Mononuclear cell (primary cell): ENCODE measurements around the gene PRDM16. TPM values are rescaled to one million over a fixed set of nuclear protein-coding genes. Genes with fewer than 3 reads are reported as not detected.

Experiments used
- H3K27me3 ChIP-seq: 2 replicates; pipeline ENCODE4 v1.6.0; 2011; ENCODE audit warnings: low read length, control low read depth; ENCODE audit not compliant: insufficient read depth
- H3K4me1 ChIP-seq: 2 replicates; pipeline ENCODE4 v1.5.1; 2011; ENCODE audit warnings: mild to moderate bottlenecking, low read length, control low read depth; ENCODE audit not compliant: insufficient read depth
- H3K4me3 ChIP-seq: 2 replicates; pipeline ENCODE4 v1.5.1; 2011; ENCODE audit warnings: mild to moderate bottlenecking, low read length, moderate library complexity
- H3K9me3 ChIP-seq: 2 replicates; pipeline ENCODE4 v1.5.1; 2011; ENCODE audit warnings: low read depth, mild to moderate bottlenecking, control low read depth, low read length
- total RNA-seq: library from RNA; depleted of rRNA; stranded (reverse); fragments of >200 nt; gene quantifications from one replicate; pipeline ENCODE4 v1.2.3, GENCODE V29; 2012

PRDM16 gene
- total RNA-seq, 1 donor = not detected

DNA sequence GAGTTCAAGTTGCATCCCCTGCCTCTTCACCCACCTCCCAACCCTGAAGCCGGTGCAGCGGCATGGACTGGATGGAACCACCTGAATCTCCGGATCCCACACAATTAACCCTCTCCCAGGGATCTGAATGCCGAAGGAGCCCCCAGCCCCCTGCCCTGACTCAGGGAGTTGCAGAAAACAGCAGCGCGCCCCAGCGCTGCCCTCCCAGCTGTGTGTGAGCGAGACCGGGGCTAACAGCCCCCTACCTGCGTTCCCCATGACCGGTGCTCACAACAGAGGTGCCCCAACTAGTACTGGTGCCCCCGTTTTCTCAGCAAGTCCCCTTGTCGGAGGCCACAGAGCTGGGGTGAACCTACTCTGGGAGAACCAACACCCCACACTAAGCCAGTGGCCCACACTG lies 136.8 kb downstream of the PRDM16 start:
- H3K27me3 ChIP-seq = no peaks in the 10 kb centered on the region
- no peak overlapping the region for H3K4me3 ChIP-seq
- no peaks in the 10 kb centered on the region for H3K4me1 ChIP-seq
- H3K9me3 ChIP-seq = no peaks in the 10 kb centered on the region

DNA sequence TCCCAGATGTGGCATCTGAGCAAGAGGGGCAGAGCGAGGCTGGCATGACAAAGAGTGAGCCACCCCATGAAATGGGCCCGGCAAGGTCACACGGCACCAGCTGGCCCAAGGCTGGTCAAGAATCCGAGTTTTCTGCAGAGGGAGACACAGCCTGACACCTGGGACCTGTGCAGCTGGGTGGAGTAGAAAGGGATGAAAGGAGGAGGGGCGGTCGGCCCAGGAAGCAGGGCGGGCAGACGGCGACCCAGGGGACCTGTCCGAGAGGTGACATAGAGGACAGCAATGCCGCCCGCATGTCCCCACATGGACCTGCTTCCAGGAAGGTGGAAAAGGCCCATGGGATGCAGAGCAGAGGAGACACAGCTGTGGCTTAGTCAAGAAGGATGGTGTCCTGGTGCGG lies 137.7 kb downstream of the PRDM16 start:
- no peak overlapping the region for H3K4me3 ChIP-seq
- H3K9me3 ChIP-seq = no peaks in the 10 kb centered on the region
- no peaks in the 10 kb centered on the region for H3K4me1 ChIP-seq
- H3K27me3 ChIP-seq = no peaks in the 10 kb centered on the region

DNA sequence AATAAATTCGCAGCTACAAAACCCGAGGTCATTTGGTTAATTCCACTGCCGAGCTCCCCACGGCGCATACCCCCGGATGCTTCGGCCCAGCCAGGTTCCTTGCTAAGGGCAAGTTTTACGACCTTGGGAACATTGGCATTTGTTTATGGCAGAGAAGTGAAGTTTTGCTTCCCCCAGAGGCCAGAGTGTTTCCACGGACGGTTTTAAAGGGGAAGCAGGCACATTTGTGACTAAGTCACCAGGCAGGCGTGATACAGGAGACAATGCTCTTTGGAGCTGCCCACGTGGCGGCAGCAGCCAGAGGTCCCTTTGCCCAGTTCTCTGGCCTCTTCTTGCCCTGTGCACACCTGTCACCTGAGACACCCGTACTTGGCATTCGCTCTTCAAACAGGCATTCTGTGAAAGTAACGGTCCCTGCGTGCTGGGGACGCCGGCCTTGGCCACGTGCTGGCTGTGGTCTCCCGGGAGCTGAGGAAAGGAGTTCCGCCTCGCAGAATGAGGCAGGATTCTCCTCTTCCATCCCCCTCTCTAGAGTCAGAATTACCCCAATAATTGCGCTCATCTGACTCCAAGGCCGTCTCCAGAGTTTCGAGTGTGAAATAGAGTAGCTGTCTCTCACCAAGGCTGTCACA lies 138.3 kb downstream of the PRDM16 start:
- Histone ChIP-seq H3K27me3 (no peaks in the 10 kb centered on the region), H3K4me1 (no peaks in the 10 kb centered on the region), H3K4me3 (no peak overlapping the region), H3K9me3 (no peaks in the 10 kb centered on the region)

DNA sequence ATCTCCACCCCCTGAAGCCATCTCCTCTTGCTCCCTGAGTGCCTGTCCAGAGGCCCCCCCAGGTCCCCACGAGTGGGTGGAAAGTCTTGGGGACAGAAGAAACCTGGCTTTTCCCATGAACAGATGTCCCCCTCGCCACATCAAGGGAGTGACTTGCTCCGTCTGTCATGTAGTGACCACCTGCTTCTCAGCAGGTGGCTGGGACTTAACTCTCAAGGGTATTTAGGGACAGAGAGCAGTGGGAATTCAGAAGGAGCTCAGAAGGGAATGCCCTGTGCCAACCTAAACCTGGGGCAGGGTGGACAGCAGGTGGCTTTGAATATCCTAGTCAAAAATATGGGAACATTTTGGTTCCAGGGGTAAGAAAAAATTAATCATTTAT lies 139.8 kb downstream of the PRDM16 start:
- no peaks in the 10 kb centered on the region for H3K4me1 ChIP-seq
- no peaks in the 10 kb centered on the region for H3K27me3 ChIP-seq
- H3K4me3 ChIP-seq = no peak overlapping the region
- H3K9me3 ChIP-seq = no peaks in the 10 kb centered on the region

DNA sequence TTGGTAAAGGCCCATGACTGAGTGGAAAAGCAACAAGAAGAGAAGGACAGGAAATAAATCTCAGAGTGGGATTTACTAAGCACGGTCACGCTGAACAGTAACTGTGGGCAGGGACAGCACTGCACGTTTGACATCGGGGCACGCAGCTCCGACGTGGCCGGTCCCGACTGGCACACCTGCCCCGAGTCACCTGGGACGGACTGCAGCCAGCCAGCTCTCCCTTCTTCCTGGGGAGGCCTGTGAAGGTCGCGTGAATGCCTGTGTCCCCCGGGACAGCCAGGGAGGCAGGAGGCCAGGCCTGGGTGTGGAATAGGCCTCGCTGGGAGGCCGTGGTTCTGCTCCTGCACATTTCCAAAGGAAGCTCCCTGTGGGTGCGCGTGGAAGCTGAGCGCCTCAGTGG lies 140.2 kb downstream of the PRDM16 start:
- Histone ChIP-seq H3K4me3 (no peak overlapping the region), H3K27me3 (no peaks in the 10 kb centered on the region), H3K9me3 (no peaks in the 10 kb centered on the region), H3K4me1 (no peaks in the 10 kb centered on the region)

DNA sequence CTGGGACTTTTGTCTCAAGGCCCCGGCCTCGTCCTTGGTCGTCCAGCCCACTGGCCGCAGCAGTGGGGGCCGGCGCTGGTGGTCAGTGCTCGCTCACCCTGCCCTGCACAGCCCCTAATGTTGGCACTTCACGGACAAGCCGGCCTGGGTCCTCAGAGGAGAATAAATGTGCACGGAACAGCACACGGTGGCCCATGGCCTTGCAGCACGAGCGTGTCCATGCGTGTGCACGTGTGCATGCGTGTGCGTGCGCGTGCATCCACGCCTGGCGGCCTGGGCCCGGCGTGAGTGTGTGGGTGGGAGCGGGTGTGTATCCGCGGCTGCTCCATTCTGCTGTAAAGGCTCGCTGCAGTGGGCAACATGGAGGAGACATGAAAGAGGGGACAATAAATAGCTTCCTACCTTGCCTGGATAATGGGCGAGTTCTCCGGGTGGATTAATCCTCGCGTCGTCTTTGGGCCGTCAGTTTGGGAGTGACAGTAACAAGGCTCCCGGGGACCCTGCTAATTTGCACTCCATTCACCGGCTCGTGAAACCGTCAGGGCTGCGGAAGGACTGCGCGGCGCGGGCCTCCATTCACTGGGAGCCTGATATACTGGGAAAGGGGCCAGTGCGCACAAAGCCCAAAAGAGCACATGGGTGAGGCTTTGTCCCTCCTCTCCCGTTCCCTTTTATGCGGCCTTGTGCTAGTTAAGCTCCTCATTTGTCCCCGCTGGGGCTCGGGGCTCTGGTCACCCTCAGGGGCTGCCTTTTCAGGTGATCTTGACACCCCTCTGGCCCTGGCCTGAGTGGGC lies 142.8 kb downstream of the PRDM16 start:
- Histone ChIP-seq H3K9me3 (no peaks in the 10 kb centered on the region), H3K4me3 (no peak overlapping the region), H3K4me1 (no peaks in the 10 kb centered on the region), H3K27me3 (no peaks in the 10 kb centered on the region)

DNA sequence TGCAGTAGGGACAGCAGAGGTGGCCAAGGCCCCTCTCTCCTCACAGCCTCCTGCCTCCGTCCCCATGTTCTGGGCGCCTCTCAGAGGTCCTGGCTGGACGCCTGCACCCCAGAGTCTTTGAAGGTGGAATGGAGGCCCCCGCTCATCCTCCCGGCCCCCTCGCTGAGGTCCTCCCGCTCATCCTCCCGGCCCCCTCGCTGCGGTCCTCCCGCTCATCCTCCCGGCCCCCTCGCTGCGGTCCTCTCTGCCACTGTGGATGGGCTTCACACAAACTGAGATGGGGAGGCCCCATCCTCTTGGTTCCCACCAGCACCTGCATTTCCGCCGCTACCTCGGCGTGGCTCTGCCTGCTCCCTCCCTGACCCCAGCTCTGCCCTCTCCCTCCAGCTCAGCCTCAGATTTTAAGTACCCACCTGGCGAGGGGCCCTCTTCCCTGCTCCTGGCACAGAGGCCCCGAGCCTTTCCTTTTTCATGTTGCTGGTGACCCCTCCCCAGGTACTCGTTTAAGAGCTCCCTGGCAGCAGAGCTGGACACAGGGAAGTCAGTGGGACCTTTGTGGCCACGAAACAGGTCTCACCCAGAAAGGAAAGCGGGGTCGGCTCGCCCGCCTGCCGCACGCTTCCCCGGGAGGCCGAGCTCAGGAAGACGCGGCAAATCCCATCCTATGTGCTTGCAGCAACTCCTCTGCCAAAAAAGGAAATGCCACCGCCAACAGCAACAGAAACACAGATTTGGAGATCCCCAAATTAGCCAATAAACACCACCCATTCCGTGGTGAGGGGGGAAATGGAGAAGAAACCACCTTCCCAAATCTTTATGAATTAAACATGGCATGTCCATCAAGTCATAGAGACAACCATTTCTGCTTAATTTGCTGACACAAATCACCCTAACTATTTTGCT lies 143.7 kb downstream of the PRDM16 start:
- Histone ChIP-seq H3K4me3 (no peak overlapping the region), H3K4me1 (no peaks in the 10 kb centered on the region), H3K9me3 (no peaks in the 10 kb centered on the region), H3K27me3 (no peaks in the 10 kb centered on the region)

DNA sequence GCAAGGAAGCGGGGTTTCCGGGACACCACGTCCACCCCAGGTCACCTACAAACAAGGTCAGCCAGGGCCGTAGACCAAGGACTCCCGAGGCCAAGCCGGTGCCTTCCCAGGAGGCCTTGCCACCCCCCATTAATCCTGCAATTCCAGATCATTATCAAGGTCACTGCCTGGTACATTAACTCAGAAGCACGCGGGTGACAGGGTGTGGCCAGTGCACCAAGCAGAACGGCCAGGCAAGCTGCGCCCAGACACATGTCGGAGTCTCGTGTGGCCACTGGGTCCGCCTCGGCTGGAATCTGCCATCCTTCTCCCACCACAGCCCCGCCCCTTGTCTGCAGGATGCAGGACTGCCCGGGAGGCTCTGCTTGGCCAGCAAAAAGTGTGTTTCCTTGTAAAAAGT lies 144.7 kb downstream of the PRDM16 start:
- H3K9me3 ChIP-seq = no peaks in the 10 kb centered on the region
- H3K4me1 ChIP-seq = no peaks in the 10 kb centered on the region
- no peak overlapping the region for H3K4me3 ChIP-seq
- H3K27me3 ChIP-seq = no peaks in the 10 kb centered on the region

DNA sequence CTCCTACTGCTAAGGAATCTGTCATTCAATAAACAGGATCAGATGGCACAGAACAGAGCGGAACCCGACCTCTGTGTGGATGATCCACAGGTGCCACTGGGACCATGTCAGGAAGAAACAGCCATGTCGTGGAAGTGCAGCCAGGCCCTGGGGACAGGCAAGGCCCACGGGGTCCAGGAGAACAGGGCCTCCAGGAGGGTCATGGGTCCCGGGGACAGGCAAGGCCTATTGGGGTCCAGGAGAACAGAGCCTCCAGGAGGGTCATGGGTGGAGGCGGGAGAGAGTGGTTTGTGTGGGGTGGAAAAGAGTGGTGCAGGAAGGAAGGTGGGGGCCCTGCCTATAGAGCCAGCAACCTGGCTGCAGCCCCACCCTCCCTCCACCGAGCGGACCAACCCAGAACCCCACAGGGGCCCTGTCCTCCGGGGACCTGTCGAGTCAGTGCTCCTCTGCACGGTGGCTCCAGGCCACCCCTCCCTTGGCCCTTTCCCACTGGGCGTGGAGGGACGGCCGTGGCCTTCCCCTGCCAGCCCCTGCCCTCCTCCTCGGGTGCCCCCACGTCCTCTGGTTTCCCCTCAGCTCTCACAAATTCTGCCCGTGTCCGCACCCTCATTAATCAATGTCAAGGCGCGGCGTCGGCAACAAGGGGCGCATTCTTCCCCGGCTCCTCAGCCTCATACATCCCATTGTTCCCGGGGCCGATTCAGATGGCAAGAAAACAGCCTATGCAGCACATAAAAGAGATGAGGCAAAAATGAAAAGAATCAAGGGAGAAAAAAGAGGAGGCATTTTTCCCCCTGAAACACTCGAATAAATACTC lies 146.4 kb downstream of the PRDM16 start:
- H3K9me3 ChIP-seq = no peaks in the 10 kb centered on the region
- H3K27me3 ChIP-seq = no peaks in the 10 kb centered on the region
- H3K4me1 ChIP-seq = no peaks in the 10 kb centered on the region
- H3K4me3 ChIP-seq = no peak overlapping the region

DNA sequence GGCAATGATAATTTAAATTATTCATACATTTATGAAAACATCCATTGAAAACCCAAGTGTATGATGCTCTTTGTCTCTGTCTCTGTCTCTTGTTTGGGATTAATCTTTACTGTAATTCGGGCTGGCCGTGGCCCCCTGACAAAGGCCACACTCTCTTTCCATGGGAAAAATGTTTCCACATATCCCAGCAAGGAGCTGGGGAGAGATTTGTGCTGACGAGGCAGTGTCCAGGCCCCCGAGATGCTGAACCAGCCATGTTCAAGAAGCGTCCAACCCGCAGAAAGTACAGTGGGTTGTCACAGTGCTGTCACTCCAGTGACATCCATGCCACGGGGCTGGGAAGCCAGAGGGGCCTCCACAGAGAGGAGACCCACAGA lies 147.0 kb downstream of the PRDM16 start:
- Histone ChIP-seq H3K4me1 (no peaks in the 10 kb centered on the region), H3K9me3 (no peaks in the 10 kb centered on the region), H3K27me3 (no peaks in the 10 kb centered on the region), H3K4me3 (no peak overlapping the region)

DNA sequence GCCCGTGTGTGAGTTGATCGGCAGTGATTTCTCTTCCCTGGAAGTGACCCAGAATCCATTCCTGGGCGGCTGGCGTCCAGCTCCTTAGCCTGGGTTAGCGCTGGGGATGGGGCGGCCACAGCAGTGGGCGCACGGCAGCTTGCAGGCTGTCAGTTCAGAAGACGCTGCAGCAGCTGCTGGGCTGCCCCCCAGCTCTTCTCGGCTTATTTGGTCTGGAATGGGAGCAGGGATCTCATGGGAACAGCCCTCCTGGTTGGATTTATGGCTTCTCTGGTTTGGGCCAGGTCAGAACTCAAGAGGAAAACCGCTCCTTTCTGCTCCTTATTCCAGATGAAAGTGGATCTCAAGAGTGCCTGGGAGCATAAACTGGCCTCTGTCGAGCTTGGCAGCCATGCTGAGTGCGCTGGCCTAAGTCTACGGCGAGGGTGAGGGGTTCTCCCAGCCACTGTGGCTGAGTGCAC lies 148.2 kb downstream of the PRDM16 start:
- H3K27me3 ChIP-seq = no peaks in the 10 kb centered on the region
- no peak overlapping the region for H3K4me3 ChIP-seq
- H3K4me1 ChIP-seq = no peaks in the 10 kb centered on the region
- H3K9me3 ChIP-seq = no peaks in the 10 kb centered on the region

DNA sequence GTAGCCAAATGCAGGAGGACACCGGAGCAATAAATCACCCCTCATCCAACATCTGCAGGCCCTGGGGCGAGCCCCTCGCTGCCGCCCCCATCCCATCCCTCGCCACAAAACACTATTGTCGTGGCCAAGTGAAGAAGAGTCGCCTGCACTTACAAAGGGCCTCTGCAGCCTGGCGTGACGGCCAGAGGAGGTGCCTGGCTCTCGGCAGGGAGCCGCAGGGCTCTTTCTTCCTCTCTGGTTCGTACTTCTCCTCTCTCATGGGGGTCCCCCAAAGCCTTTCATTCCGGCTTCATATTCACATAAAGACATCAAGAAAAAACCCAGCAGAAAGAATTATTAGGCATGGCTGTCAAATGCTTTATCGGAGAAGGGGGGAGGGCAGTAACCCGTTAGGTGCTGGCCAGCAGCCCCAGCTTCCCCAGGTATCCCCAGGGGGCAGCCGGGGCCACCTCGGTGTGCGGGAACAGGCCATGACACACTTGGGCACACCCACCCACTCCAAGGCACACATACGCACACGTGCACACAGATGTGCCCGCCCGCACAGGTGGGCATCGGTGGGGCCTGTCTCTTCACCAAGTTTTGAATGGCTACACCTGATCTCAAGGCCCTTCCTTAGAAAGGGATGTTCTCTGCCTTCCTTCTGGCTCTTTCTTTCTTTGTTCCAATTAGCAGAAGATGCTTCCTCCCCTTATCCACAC lies 149.1 kb downstream of the PRDM16 start:
- H3K4me3 ChIP-seq = no peak overlapping the region
- no peaks in the 10 kb centered on the region for H3K9me3 ChIP-seq
- no peaks in the 10 kb centered on the region for H3K4me1 ChIP-seq
- H3K27me3 ChIP-seq = no peaks in the 10 kb centered on the region

DNA sequence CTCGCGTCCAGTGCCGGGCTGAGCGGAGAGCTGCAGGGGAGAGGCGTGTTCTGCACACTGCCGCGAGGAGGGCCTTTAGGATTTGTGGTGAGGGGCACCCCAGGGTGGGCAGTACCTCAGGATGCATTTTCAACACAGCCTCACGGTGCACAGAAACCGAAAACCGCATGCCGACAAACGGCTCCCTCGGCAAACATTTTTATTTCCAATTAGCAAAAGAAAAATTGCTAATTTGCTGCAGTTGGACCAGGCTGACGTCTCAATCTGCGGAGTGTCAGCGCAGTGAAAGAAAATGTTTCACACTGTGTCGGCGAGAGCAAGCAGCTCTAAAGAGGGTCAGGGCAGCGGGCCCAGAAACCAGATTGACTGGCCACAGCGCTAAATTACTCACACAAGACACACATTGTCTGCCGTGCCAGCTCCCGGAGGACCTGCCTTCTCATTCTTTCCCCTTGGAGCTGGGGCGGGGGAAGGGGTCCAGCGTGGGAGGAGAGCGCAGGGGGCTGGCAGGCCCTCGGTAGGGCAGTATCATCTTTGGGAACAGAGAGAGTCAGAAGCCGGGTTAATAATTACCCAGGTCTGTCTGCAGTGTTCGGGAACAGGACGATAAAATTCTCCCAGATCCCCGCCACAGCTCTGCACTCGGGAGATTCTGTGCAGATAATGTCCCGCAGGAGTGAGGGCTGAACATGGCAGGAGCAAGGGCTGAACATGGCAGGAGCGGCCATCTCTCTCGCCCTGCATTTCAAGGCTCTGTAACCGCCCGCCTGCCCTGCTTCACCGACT lies 150.2 kb downstream of the PRDM16 start:
- Histone ChIP-seq H3K4me1 (no peaks in the 10 kb centered on the region), H3K9me3 (no peaks in the 10 kb centered on the region), H3K4me3 (no peak overlapping the region), H3K27me3 (no peaks in the 10 kb centered on the region)
